ENCODE measurements around the gene WDCP. TPM values are rescaled to one million over a fixed set of nuclear protein-coding genes. Genes with fewer than 3 reads are reported as not detected.
A peak's percentile ranks its signal among the peaks of the same experiment; 100 is the strongest.

Gene WDCP
- total RNA-seq, 4 donors from 2014 or later = 6.1 to 8.1 (median 6.4) TPM

DNA sequence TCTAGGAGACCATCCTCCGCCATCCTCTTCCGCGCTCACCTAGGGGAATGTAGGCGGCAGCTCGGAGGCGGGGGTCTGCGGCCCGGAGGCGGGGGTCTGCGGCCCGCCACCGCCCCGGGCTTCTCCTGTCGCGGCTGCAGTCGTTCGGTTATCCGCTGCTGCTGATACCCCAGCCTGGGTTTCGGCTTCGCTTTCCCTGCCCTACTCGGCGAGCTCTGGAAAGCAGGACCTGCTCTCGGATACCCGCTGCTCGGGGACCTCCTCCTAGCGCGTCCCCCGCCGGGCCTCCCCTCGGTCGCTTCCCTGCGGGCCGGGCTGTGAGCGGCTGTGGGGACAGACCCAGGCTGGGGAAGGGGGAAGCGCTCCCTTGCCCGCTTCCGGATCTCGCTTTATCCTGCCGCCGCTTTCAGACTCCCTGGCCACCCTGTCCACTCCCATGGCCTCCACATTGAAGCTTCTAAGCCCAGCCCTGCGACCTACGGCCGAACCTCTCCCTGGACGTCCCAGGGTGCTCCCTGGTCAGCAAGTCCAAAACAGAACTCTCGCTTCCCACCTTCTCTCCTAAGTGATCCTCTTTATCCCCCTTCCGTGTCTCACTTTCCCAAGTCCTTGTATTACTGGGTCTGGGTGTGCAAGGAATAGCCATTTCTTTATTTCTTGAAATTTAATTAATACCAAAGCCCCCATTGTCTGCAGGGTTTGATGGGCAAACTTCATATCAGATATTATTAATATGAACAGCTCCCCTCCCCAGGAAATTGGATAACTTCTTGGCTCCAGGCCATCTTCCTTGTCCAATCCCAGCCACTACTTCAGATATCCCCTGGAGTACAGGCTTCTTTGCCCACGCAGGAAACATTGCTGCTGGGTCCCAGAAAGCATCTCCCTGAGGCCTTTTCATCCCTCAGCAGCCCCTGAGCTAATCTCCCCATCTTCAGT, 3.1 kb upstream of the WDCP start:
- TF ChIP-seq POLR2A (IDR thresholded peaks at IDR 0.05) (no peak), EP300 (IDR thresholded peaks at IDR 0.05) (no peak)
- DNase-seq (ENCODE audit: low spot score in 2 of 2) = no peak
- H3K27ac ChIP-seq = peak overlapping the region; percentile 37 to 81 (median 66)
- H3K4me3 ChIP-seq = peak overlapping the region; percentile 73 to 90 (median 78)
- peaks cover 0 to 37% (median 15%) of the 10 kb centered on the region in 4 donors for H3K4me1 ChIP-seq
- H3K36me3 ChIP-seq = peaks cover 0 to 4% (median 0%) of the 10 kb centered on the region in 3 donors
- H3K9me3 ChIP-seq = no peaks in the 10 kb centered on the region
- no peaks in the 10 kb centered on the region for H3K27me3 ChIP-seq
- 6 to 9% methylated on average over 25 to 26 of the region's 47 CpGs for WGBS, 2 donors

- Histone ChIP-seq H3K27ac (peak within 1 kb of the TSS; percentile 37 to 81 (median 66)), H3K36me3 (peaks cover 0 to 4% (median 0%) of the 10 kb centered on the region in 3 donors), H3K27me3 (no peaks in the 10 kb centered on the region), H3K4me1 (peaks cover 0 to 37% (median 15%) of the 10 kb centered on the region in 4 donors), H3K4me3 (peak within 1 kb of the TSS; percentile 73 to 90 (median 78)), H3K9me3 (no peaks in the 10 kb centered on the region)
- TF ChIP-seq EP300 (IDR thresholded peaks at IDR 0.05) = no peak
- peak in 1 of 2 donors; percentile 59 for TF ChIP-seq POLR2A (IDR thresholded peaks at IDR 0.05)
- TF ChIP-seq, protein P1, sequence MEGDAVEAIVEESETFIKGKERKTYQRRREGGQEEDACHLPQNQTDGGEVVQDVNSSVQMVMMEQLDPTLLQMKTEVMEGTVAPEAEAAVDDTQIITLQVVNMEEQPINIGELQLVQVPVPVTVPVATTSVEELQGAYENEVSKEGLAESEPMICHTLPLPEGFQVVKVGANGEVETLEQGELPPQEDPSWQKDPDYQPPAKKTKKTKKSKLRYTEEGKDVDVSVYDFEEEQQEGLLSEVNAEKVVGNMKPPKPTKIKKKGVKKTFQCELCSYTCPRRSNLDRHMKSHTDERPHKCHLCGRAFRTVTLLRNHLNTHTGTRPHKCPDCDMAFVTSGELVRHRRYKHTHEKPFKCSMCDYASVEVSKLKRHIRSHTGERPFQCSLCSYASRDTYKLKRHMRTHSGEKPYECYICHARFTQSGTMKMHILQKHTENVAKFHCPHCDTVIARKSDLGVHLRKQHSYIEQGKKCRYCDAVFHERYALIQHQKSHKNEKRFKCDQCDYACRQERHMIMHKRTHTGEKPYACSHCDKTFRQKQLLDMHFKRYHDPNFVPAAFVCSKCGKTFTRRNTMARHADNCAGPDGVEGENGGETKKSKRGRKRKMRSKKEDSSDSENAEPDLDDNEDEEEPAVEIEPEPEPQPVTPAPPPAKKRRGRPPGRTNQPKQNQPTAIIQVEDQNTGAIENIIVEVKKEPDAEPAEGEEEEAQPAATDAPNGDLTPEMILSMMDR (IDR thresholded peaks at IDR 0.05) = no peak
- DNase-seq (ENCODE audit: low spot score in 2 of 2) = peak; percentile 9 to 21
- WGBS, 2 donors = 0 to 3% methylated on average over 30 to 37 of the region's 52 CpGs
Observed at GRCh38 chr2:24049485-24050021, 2.4 kb upstream of the WDCP start, which contains the start of gene FKBP1B. Gene FKBP1B (plus strand): TSS chr2:24049741. CDS start chr2:24049850, 109 bp downstream.

DNA sequence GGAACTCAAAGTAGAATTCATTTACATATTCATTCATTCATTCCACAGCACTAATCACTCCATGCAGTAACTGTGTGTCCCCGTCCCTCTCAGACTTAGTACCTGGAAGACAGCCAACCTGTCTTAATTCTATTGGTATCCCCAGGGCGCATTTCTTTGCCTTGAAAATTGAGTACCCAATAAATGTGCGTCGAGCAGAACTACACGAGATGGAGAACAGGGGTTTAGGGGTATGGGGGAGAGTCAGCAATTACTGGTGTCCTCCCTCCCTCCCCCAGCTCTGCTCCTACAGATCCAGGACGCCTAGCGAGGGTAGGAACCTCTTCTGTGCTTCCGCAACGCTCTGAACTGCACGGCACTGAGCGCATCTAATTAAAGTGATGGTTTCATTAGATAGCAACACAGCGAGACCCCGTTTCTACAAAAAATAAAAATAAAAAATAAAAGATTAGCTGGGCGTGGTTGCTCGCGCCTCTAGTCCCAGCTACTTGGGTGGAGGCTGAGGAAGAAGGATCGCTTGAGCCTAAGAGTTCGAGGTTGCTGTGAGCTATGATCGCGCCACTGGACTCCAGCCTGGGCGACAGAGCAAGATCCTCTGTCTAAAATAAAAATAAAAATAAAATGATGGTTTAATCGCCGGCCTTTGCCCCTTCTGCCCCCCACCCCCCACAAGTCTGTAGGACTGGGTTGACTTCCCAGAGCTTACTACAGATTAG, 1.7 kb upstream of the WDCP start:
- TF ChIP-seq, protein P1 (IDR thresholded peaks at IDR 0.05) = no peak
- no peak for TF ChIP-seq EP300 (IDR thresholded peaks at IDR 0.05)
- TF ChIP-seq POLR2A (IDR thresholded peaks at IDR 0.05) = no peak
- Histone ChIP-seq H3K4me3 (peak overlapping the region; percentile 73 to 90 (median 78)), H3K27me3 (no peaks in the 10 kb centered on the region), H3K27ac (peak overlapping the region in 1 of 4 donors; percentile 70), H3K9me3 (no peaks in the 10 kb centered on the region), H3K36me3 (no peaks in the 10 kb centered on the region), H3K4me1 (peaks cover 0 to 37% (median 15%) of the 10 kb centered on the region in 4 donors)
- WGBS, 2 donors = 18 to 28% methylated on average over 23 of the region's 23 CpGs
- no peak for DNase-seq (ENCODE audit: low spot score in 2 of 2)

DNA sequence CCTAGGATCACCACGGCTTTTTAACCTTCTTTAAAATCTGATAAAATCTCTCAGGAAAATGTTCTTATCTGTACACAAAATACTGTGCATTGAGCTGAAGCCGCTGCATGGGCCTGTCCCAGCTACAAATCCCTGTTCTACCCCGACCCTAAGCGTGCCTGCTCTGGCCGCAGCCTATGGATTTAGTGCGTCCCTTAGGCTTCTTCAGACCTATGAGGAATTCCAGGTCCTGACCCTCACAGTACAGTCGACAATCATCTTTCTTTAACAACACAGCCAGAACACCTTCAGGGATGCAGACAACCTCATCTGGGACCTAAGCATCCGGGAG, 477 bp upstream of the WDCP start:
- no peaks in the 10 kb centered on the region for H3K9me3 ChIP-seq
- TF ChIP-seq, protein P1 (IDR thresholded peaks at IDR 0.05) = no peak
- TF ChIP-seq POLR2A (IDR thresholded peaks at IDR 0.05) (no peak), EP300 (IDR thresholded peaks at IDR 0.05) (no peak)
- DNase-seq (ENCODE audit: low spot score in 2 of 2) = no peak
- WGBS, 2 donors = 42 to 46% methylated on average over 8 of the region's 8 CpGs
- no peaks in the 10 kb centered on the region for H3K27me3 ChIP-seq
- peak overlapping the region in 2 of 4 donors; percentile 56 to 86 for H3K27ac ChIP-seq
- H3K4me1 ChIP-seq = peaks cover 0 to 37% (median 15%) of the 10 kb centered on the region in 4 donors
- H3K4me3 ChIP-seq = peak overlapping the region in 2 of 4 donors; percentile 84 to 90
- H3K36me3 ChIP-seq = no peaks in the 10 kb centered on the region

DNA sequence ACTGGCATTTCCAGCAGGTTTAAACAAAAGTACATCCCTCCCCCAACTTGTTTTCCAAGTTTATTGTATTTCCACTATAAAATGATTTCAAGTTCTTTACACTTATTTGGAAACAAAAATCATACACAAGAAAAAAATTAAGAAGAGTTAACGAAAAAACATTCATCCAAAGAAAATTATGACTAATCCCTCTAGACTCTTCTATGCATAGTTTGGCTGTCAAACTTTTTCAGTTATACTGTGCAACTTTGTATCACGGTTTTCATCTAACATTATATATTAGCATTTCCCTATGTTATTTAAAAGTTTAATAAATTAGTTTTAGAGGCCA, 627 bp downstream of the WDCP start:
- 1% methylated on average over 2 of the region's 2 CpGs for WGBS, 2 donors
- TF ChIP-seq EP300 (IDR thresholded peaks at IDR 0.05) = no peak

More for the DNA sequence above, 627 bp downstream of the WDCP start:
- peak overlapping the region in 2 of 4 donors; percentile 75 to 86 for H3K27ac ChIP-seq
- no peaks in the 10 kb centered on the region for H3K36me3 ChIP-seq
- peak overlapping the region; percentile 73 to 90 (median 80) for H3K4me3 ChIP-seq
- H3K9me3 ChIP-seq = no peaks in the 10 kb centered on the region
- peaks cover 0 to 37% (median 15%) of the 10 kb centered on the region in 4 donors for H3K4me1 ChIP-seq
- DNase-seq (ENCODE audit: low spot score in 2 of 2) = no peak
- no peaks in the 10 kb centered on the region for H3K27me3 ChIP-seq

Data from tibial nerve (tissue), 4 donors.